Breast epithelium (tissue), 3 donors: ENCODE measurements around the gene TRPV4.

Experiments used
- POLR2A ChIP-seq: fragments of 450-650 bp; IDR thresholded peaks from one replicate; pipeline ENCODE4 v1.6.1; 2016; ENCODE audit warnings: antibody characterized with exemption, mild to moderate bottlenecking, moderate library complexity
- POLR2AphosphoS5 ChIP-seq, 3 donors: sonication (generic); formaldehyde crosslinking; IDR thresholded peaks; one replicate each; pipeline ENCODE4 v1.6.1; 2017; ENCODE audit warnings: antibody characterized with exemption in 3 of 3
- TF ChIP-seq, protein P1 (sequence below), 3 donors: fragments of 450-650 bp; IDR thresholded peaks; one replicate each; pipeline ENCODE4 v1.5.1; 2016 to 2017; ENCODE audit warnings: antibody characterized with exemption in 3 of 3, mild to moderate bottlenecking in 3 of 3, moderate library complexity in 3 of 3

GRCh38 chr12:109766251-109766778 is 66.9 kb downstream of the TRPV4 start:
- TF ChIP-seq, protein P1, sequence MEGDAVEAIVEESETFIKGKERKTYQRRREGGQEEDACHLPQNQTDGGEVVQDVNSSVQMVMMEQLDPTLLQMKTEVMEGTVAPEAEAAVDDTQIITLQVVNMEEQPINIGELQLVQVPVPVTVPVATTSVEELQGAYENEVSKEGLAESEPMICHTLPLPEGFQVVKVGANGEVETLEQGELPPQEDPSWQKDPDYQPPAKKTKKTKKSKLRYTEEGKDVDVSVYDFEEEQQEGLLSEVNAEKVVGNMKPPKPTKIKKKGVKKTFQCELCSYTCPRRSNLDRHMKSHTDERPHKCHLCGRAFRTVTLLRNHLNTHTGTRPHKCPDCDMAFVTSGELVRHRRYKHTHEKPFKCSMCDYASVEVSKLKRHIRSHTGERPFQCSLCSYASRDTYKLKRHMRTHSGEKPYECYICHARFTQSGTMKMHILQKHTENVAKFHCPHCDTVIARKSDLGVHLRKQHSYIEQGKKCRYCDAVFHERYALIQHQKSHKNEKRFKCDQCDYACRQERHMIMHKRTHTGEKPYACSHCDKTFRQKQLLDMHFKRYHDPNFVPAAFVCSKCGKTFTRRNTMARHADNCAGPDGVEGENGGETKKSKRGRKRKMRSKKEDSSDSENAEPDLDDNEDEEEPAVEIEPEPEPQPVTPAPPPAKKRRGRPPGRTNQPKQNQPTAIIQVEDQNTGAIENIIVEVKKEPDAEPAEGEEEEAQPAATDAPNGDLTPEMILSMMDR (IDR thresholded peaks at IDR 0.05), result no peak
- TF ChIP-seq POLR2A, result no peak
- TF ChIP-seq POLR2AphosphoS5 (IDR thresholded peaks at IDR 0.05), result no peak
